ENCODE results near the gene GET4.

DNA sequence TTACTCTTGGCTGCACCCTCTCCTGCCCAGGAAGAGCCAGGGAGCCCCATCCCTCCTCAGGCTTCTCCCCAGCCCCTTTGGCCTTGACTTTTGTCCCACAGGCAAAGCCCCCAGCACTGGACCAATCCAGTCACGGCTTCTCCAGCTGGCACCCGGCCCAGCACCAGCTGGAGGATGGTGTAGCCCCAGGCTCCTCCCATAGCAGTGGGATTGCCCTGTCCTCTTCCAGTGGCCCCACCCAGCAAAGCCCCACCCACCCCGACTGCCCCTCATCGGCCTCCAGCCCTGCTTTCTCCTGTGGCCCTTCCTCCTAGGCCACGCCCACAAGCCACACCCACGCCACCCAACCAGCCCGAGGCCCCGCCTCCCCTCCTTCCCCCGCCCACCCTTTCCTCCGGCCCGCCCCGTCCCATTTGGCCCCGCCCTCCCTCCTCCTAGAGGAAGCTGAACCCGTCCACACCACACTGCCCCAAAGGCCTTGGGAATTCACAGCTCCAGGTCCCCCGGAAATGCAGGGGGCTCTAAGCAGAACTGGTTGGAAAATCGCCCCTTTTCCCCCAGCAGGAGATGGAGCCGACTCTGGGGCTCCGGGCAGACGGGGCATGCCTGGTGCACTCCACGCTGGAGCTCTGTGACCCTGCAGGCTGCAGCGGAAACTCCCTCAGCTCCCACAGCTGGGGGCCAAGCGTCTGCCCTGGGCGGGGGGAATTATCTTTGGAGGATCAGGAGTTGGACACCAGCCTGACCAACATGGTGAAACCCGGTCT is 25.2 kb downstream of the GET4 start:
- TF ChIP-seq POLR2AphosphoS5 (IDR thresholded peaks at IDR 0.05; ENCODE audit: low read depth, low read length) (no peak), POLR2A (IDR thresholded peaks at IDR 0.05; ENCODE audit: low read depth, low read length) (no peak), TAF1 (IDR thresholded peaks at IDR 0.05; ENCODE audit: low read depth, low read length) (no peak), SPI1 (IDR thresholded peaks at IDR 0.05; ENCODE audit: low read depth, low read length) (no peak), PAX5 (IDR thresholded peaks at IDR 0.05; ENCODE audit: insufficient read depth, low read length, severe bottlenecking) (no peak), POU2F2 (IDR thresholded peaks at IDR 0.05; ENCODE audit: low read depth, low read length) (no peak)
